Gastrocnemius medialis (tissue), 4 donors: ENCODE results near the gene CHDH. TPM values are rescaled to one million over a fixed set of nuclear protein-coding genes. Genes with fewer than 3 reads are reported as not detected.

Source experiments
- ATAC-seq, 2 donors: fragments of 150-250 bp; one replicate each; pipeline ENCODE4 v1.9.1; 2016
- DNase-seq, 2 donors: peaks; one replicate each; pipeline ENCODE4 v3.0.0-alpha.2; 2019
- H3K27ac ChIP-seq, 4 donors: fragments of 200-600 bp; sonication (generic); 1 replicate in 1 of 4; 2 replicates in 3 of 4; pipeline ENCODE4 v1.5.1; 2016 to 2018; ENCODE audit warnings: mild to moderate bottlenecking in 2 of 4, moderate library complexity in 1 of 4
- H3K27me3 ChIP-seq, 3 donors: fragments of 200-600 bp; sonication (generic) in 2 of 3; 1 replicate in 1 of 3; 2 replicates in 2 of 3; pipeline versions ENCODE4 v1.5.1 to v1.6.0; 2016 to 2019; ENCODE audit warnings: mild to moderate bottlenecking in 1 of 3, moderate library complexity in 1 of 3
- H3K36me3 ChIP-seq, 2 donors: fragments of 200-600 bp; sonication (generic) in 1 of 2; one replicate each; pipeline ENCODE4 v1.5.1; 2017 to 2018
- H3K4me1 ChIP-seq, 2 donors: fragments of 200-600 bp; sonication (generic) in 1 of 2; one replicate each; pipeline ENCODE4 v1.5.1; 2016 to 2017; ENCODE audit warnings: mild to moderate bottlenecking in 2 of 2
- H3K4me3 ChIP-seq, 4 donors: fragments of 200-600 bp; sonication (generic) in 3 of 4; 1 replicate in 1 of 4; 2 replicates in 3 of 4; pipeline ENCODE4 v1.5.1; 2016 to 2019; ENCODE audit warnings: mild to moderate bottlenecking in 2 of 4
- H3K9me3 ChIP-seq, 3 donors: fragments of 200-600 bp; sonication (generic) in 2 of 3; 1 replicate in 1 of 3; 2 replicates in 2 of 3; pipeline ENCODE4 v1.5.1; 2016 to 2019
- POLR2A ChIP-seq, 2 donors: fragments of 450-650 bp; IDR thresholded peaks; one replicate each; pipeline ENCODE4 v1.6.1; 2017; ENCODE audit warnings: antibody characterized with exemption in 2 of 2, mild to moderate bottlenecking in 2 of 2, moderate library complexity in 2 of 2
- in situ Hi-C, 4 donors: fragments of 200-750 bp; cut with MboI; loops; one replicate each; pipeline versions ENCODE4 v1.15.0 to v1.8.0; 2017; ENCODE audit warnings: low sequenced_read_pairs in 4 of 4
- intact Hi-C: fragments of 100-400 bp; cut with DNase I; formaldehyde crosslinking; loops from one replicate; pipeline ENCODE4 v1.15.1; 2023; ENCODE audit warnings: low total_unique reads
- total RNA-seq, 4 donors: library from RNA; depleted of rRNA; stranded (reverse); fragments of >200 nt; gene quantifications; one replicate each; pipeline versions ENCODE4 v1.1.0 to v1.2.3, GENCODE V29; 2016
- TF ChIP-seq, protein P1 (sequence below), 5 experiments: fragments of 450-650 bp in 3 of 5; fragments of 200-600 bp in 2 of 5; sonication (generic) in 2 of 5; IDR thresholded peaks in 4 of 5; conservative IDR thresholded peaks in 1 of 5; 1 replicate in 4 of 5; 2 replicates in 1 of 5; pipeline ENCODE4 v1.5.1; 2016 to 2019; ENCODE audit warnings: antibody characterized with exemption in 5 of 5, mild to moderate bottlenecking in 3 of 5, moderate library complexity in 3 of 5

Gene CHDH
- total RNA-seq, 4 donors from 2014 or later: 3.1 to 6.5 (median 3.6) TPM

DNA sequence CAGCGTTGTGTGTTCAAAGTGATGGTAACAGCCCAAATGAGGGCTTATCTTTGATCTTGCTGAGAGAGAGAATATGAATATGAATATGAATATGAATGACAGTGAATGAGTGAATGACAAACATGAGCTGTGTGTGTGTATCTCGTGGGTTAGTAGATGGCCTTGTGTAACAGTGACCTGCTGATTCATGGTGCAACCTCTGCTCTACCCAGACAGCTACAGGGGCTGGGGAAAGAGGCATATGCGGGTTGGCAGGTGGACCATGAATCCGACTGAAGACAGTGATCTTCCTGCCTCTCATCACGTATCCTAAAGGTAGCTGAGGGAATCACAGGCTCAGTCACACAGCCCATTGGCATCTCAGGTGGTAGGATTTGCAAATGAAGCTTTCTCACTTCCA, 58.2 kb downstream of the CHDH start:
- TF ChIP-seq POLR2A (IDR thresholded peaks at IDR 0.05): no peak
- TF ChIP-seq, protein P1, sequence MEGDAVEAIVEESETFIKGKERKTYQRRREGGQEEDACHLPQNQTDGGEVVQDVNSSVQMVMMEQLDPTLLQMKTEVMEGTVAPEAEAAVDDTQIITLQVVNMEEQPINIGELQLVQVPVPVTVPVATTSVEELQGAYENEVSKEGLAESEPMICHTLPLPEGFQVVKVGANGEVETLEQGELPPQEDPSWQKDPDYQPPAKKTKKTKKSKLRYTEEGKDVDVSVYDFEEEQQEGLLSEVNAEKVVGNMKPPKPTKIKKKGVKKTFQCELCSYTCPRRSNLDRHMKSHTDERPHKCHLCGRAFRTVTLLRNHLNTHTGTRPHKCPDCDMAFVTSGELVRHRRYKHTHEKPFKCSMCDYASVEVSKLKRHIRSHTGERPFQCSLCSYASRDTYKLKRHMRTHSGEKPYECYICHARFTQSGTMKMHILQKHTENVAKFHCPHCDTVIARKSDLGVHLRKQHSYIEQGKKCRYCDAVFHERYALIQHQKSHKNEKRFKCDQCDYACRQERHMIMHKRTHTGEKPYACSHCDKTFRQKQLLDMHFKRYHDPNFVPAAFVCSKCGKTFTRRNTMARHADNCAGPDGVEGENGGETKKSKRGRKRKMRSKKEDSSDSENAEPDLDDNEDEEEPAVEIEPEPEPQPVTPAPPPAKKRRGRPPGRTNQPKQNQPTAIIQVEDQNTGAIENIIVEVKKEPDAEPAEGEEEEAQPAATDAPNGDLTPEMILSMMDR (IDR thresholded peaks at IDR 0.05 in 4 of 5, conservative IDR thresholded peaks at IDR 0.05 in 1 of 5): no peak
- no peak overlapping the region for H3K4me3 ChIP-seq
- intact Hi-C loops (no loop called here), in situ Hi-C loops (no loop called here)
- H3K36me3 ChIP-seq: no peaks in the 10 kb centered on the region
- H3K27ac ChIP-seq: no peak overlapping the region
- no peaks in the 10 kb centered on the region for H3K9me3 ChIP-seq
- ATAC-seq (no peak), DNase-seq (no peak)
- H3K4me1 ChIP-seq: no peaks in the 10 kb centered on the region
- H3K27me3 ChIP-seq: no peaks in the 10 kb centered on the region

DNA sequence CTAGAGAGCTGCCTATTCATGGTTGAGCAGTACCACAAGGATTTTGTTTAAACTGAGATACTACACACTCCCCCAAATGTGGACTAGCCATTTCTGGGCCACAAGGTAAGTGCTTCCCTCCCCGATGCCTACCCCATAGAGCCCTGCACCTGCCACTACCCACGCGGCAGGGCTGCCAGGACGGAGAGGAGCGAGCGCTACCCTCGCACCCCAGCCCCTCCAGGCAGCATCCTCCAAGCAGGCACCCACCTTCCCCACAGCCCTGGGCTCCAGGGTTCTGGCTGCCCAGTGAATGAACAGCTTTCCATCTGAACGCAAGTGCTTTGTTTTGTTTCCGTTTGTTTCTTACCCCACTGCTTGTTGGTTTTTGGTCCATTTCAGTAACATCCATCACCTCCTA, 59.2 kb downstream of the CHDH start:
- no peak for ATAC-seq
- in situ Hi-C loops: no loop called here
- Histone ChIP-seq H3K9me3 (no peaks in the 10 kb centered on the region), H3K27ac (no peak overlapping the region), H3K4me3 (no peak overlapping the region), H3K36me3 (no peaks in the 10 kb centered on the region), H3K27me3 (no peaks in the 10 kb centered on the region), H3K4me1 (no peaks in the 10 kb centered on the region)
- no peak for DNase-seq
- intact Hi-C loops: no loop called here
- TF ChIP-seq POLR2A (IDR thresholded peaks at IDR 0.05): no peak
- TF ChIP-seq, protein P1 (IDR thresholded peaks at IDR 0.05 in 4 of 5, conservative IDR thresholded peaks at IDR 0.05 in 1 of 5): no peak

DNA sequence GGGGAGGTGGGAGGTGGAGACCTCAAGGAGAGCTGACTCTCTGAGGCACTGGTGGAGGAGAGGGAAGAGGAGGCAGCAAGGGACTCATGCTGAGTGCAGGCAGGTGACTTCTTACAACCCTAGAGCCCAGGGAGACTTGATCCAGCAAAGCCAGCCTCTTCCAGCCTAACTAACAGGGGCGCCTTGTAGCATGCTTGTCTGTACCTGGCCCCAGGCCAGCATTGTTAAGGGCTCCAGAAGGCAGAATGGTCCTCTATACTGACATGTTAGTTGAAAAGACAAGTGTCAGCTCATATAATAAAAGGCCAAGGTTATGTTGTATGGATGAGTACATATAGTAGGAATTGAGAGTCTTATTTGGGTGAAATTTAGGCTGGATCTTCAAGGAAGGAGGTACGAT, 65.4 kb downstream of the CHDH start:
- no peak for ATAC-seq

DNA sequence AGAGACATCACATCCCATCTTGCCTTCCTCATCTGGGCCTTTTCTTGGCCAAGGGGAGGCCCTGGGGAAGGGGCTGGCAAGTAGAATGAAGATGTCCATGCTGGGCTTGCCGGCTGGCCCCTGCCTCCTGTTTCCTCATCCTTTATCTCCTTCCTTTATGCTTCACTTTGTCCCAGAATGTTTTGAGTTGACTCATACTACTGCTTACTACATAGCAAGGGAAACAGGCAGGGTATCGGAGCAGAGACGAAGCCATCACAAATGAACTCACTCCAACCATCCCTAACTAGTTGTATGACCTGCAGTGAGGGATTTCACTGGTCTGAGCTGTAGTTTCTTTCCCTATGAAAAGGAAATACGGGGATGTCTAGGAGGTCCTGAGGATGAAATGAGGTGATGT, 66.0 kb downstream of the CHDH start:
- Histone ChIP-seq H3K27ac (no peak overlapping the region), H3K36me3 (no peaks in the 10 kb centered on the region), H3K27me3 (no peaks in the 10 kb centered on the region), H3K4me3 (no peak overlapping the region), H3K9me3 (no peaks in the 10 kb centered on the region), H3K4me1 (no peaks in the 10 kb centered on the region)
- intact Hi-C loops (no loop called here), in situ Hi-C loops (no loop called here)
- DNase-seq (no peak), ATAC-seq (no peak)
- TF ChIP-seq POLR2A (IDR thresholded peaks at IDR 0.05): no peak
- TF ChIP-seq, protein P1 (IDR thresholded peaks at IDR 0.05 in 4 of 5, conservative IDR thresholded peaks at IDR 0.05 in 1 of 5): no peak

More for the DNA sequence above, 65.4 kb downstream of the CHDH start:
- Histone ChIP-seq H3K36me3 (no peaks in the 10 kb centered on the region), H3K4me3 (no peak overlapping the region), H3K27me3 (no peaks in the 10 kb centered on the region), H3K9me3 (no peaks in the 10 kb centered on the region), H3K27ac (no peak overlapping the region), H3K4me1 (no peaks in the 10 kb centered on the region)
- intact Hi-C loops: no loop called here
- no peak for TF ChIP-seq POLR2A (IDR thresholded peaks at IDR 0.05)
- TF ChIP-seq, protein P1 (IDR thresholded peaks at IDR 0.05 in 4 of 5, conservative IDR thresholded peaks at IDR 0.05 in 1 of 5): no peak
- in situ Hi-C loops: no loop called here
- DNase-seq: no peak

DNA sequence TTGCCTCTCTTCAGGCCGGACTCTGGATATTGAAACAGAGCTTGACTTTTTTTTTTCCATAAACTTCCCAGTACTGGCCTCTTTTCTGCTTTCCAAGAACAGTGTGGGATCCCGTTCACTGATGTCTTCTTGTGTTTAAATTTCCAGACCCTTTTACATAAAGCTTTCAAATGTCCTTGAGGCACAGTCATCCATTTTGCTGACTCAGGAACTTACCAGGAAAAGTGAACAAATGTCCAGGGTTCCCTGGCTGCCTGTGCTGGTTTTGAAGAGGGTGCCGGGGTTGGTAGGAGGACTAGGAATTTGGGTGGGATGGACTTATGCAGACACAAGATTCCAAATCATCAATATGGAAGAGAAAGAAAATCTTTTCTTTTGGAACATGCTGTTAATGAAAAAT, 68.1 kb downstream of the CHDH start:
- in situ Hi-C loops: no loop called here
- H3K36me3 ChIP-seq: no peaks in the 10 kb centered on the region
- no peaks in the 10 kb centered on the region for H3K4me1 ChIP-seq
- no peaks in the 10 kb centered on the region for H3K9me3 ChIP-seq
- DNase-seq (no peak), ATAC-seq (no peak)
- no peak overlapping the region for H3K27ac ChIP-seq
- TF ChIP-seq POLR2A (IDR thresholded peaks at IDR 0.05): no peak
- TF ChIP-seq, protein P1 (IDR thresholded peaks at IDR 0.05 in 4 of 5, conservative IDR thresholded peaks at IDR 0.05 in 1 of 5): no peak
- no peak overlapping the region for H3K4me3 ChIP-seq
- intact Hi-C loops: no loop called here
- no peaks in the 10 kb centered on the region for H3K27me3 ChIP-seq
